IPS-11a (cell line): ENCODE data around the gene SH3GLB2.

Source experiments
- H3K4me3 ChIP-seq: one replicate; pipeline ENCODE4 v1.5.1; 2013; ENCODE audit warnings: low read depth, low read length, control low read depth

Gene SH3GLB2

DNA sequence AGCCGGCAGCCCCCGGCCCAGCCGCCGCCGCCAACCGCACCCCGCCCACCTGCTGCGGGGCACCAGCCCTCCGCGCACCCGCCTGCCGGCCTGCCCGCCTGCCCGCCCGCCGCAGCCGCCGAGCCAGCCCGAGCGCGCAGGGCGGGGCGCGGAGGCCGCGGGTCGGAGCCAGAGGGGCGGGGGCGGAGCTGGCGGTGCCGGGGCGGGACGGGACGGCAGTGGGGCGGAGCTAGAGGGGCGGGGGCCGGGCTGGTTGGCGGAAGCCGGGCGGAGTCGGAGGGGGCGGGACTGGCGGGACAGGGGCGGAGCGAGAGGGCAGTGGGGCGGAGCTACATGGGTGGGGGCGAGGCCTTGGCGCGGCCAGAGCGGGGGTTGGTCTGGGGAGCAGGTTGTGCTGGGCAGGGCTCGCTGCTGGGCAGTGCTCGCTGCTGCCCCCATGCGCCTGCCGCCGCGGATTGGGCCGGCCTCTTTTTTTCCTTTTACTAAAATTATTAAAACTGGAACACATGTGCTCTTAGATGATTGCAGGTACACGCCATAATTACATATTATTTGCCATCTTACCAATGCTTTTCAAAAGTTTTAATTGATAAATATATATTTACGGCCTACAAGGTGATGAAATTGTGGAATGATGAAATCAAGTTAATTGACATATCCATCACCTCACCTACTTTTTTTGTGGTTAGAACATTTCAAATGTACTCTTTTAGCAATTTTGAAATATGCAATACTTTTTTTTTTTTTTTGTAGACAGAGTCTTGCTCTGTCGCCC, at the start of gene SH3GLB2:
SH3GLB2 (minus strand) TSS at position 140 of the 775 bp plus-strand sequence. CDS start 177 bp downstream, outside the sequence.
- peak within 1 kb of the TSS; percentile 65 for H3K4me3 ChIP-seq

DNA sequence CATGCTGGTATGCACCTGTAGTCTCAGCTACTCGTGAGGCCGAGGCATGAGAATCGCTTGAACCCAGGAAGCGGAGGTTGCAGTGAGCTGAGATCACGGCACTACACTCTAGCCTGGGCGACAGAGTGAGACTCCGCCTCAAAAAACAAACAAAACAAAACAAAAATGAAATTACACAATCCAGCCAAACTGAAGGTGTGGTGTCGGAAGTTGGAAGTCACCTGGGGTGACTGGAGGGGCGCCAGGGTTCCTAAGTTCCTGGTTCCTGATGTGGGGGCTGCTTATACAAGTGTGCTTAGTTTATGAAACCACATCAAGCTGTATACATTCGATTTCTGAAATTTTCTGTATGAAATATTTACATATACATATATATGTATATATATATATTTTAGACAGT, 49.1 kb upstream of the SH3GLB2 start:
- H3K4me3 ChIP-seq = no peak overlapping the region

DNA sequence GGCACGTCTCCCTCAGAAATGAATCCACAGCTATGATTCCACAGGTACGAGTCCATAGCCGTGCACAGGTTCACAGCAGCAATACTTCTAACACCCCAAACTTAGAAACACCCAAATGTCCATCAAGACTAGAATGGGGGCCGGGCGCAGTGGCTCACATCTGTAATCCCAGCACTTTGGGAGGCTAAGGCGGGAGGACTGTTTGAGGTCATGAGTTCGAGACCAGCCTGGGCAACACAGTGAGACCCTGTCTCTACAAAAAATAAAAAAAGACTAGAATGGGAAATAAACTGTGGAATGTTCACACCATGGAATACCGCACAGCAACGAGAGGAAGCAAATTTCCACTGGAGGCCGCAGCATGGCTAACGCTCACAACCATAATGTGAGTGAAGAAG, 48.5 kb upstream of the SH3GLB2 start:
- no peak overlapping the region for H3K4me3 ChIP-seq

DNA sequence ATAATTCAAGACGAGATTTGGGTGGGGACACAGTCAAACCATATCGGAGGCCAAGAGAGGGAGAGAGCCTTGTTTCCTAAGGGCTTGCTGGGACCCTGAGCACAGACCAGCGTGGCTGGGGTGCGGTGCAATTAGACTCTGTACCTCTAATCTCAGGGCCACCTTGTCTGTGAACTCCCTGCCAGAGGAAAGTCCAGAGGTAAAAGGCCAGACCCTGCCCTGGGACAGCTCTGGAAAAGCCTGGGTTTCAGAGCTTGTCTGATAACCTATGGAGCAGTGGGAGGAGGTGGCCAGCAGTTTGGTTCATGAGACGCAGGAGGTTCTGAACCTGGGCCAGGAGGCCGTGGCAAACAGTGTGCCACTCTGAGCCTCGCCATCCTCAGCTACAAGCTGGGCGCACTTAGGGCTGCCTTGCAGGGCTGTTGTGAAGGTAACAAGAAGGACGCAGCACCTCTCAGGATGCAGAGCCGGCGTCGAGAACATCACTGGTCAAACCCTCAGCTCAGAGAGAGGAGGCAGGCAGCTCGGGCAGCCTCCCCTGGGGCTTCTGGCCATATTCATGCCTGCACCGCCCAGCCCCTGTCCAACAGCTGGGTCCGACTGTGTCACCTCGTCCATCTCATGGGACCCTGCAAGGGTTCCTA, 48.0 kb upstream of the SH3GLB2 start:
- H3K4me3 ChIP-seq = no peak overlapping the region

DNA sequence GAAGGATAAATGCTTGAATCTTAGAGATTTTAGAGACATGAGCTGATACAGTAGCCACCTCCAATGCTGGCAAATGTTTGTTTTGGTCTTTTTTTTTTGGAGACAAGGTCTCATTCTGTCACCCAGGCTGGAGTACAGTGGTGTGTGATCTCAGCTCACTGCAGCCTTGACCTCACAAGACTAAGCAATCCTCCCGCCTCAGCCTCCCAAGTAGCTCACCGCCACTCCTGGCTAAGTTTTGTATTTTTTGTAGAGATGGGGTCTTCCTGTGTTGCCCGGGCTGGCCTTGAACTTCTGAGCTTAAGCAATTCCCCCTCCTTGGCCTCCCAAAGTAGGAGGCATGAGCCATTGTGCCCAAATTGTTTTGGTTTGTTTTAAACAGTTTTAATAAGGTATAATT, 46.0 kb upstream of the SH3GLB2 start:
- no peak overlapping the region for H3K4me3 ChIP-seq

DNA sequence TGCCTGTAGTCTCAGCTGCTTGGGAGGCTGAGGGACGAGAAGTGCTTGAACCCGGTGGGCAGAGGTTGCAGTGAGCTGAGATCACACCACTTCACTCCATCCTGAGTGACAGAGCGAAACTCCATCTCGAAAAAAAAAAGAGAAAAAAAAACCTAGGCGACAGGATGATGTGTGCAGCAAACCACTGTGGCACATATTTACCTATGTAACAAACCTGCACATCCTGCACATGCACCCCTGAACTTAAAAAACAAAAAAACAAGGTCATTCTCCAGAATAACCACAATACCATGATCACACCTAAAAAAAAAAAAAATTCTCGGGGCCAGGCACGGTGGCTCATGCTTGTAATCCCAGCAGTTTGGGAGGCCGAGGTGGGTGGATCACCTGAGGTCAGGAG, 45.3 kb upstream of the SH3GLB2 start:
- H3K4me3 ChIP-seq = no peak overlapping the region

DNA sequence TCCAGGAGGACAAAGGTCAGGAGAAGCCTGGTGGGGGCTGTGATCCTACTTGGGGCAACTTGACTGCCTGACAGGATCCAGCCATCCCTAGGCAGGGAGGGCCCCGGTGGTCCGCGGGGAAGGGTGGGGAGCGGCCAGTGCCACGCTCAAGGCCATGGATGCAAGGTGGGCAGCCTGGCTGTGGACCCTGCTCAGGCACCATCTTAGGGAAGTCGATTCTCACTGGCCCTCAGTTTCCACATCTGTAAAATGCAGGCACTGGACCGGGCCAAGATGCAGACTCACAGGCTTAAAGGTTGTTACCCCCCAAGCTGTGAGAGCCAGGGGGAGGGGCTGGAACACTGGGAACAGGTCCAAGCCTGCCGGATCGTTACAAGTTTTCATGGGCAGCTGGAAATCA, 44.0 kb upstream of the SH3GLB2 start:
- H3K4me3 ChIP-seq = no peak overlapping the region

DNA sequence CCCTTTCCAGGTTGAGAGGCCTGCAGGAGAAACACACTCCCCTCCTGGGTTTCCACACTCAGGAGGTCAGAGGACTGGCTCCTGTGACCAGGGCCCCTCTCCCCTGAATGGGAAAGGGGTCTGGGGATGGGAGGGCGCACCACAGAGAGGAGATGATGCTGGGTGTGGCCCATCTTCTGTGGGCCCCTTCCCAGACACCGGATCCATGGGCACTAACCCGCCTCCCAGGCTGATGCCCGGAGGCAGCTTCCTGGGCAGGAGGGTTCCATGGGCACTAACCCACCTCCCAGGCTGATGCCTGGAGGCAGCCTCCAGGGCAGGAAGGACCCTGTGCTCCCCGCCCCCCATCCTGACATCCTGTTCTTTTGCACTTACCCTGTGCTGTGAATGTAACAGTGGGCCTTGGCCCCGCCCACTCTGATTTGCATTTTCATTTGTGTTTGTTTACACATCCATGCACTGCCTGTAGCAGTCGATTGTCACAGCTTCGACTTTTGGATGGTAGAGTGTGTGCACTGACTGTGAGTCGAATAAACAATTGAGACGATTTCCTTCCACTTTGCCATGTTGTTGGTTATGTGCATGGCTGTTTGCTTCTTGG, 43.5 kb upstream of the SH3GLB2 start:
- H3K4me3 ChIP-seq = no peak overlapping the region

DNA sequence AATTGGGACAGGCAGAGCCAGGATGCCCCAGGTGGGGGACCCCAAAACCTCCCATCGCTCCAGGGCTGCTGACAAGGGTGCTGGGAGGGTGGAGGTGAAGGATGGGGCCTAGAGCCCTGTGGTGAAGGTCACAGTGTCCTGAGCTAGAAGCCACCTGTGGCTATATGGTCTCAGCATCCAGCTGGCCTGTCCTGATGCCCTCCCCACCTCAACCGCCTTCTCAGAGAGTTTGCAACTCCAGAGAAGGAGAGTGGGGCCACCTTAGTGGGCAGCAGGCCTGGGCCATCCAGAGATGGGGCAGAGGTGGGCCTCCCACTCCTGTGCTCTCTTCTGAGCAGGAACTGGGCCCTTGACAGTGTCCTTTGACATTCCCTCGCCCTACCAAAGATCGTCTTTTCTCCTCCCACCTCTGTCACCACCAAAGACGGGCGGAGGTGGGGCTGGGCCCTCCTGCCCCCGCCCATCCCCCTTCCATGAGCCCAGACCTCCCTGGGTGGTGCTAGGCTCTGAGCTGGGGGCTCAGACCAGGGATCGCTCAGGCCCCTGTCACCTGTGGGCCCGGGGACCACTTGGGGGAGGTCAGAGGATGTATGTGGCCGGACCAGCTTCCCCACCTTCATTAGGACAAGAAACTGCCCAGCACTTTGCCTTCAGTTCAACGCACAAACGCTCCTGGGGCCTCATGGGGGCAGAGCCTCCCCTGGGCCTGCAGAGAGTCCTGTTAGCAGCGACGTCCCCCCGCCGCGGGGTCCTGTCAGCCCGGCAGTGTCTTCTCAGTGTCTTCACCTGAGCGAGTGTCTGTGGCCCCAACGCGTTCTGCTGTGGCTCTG, 42.8 kb upstream of the SH3GLB2 start:
- no peak overlapping the region for H3K4me3 ChIP-seq

DNA sequence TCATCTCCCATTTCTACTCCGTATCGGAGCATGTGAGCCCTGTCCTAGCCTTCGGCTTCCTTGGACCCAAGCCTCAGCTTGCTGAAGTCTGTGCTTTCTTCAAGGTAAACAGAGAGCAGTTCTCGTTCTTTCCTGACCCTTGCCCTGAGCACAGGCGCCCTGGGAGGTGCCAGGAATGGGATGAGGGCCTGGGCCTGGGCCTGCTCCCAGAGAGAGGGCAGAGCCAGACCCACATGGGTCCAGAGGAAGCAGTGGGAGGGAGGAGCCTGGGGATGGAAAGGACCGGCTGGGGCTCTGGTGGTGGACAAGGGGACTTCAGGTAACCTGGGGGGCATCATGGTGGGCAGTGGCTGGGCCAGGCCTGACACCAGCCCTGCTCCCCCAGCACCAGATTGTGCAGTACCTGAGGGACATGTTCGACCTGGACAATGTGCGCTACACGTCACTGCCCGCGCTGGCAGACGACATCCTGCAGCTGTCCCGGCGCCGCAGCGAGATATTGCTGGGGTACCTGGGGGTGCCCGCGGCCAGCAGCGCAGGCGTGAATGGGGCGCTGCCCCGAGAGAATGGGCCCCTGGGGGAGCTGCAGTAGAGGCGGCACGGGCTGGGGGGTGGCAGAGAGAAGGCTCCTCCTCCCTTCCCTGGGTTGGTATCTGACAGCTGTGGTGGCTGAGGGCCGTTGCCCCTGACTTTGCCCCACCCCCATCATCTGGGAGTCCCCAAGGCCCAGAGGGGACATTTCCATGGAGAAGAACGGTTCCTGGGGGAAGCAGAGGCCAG, 41.9 kb upstream of the SH3GLB2 start:
- H3K4me3 ChIP-seq = no peak overlapping the region

DNA sequence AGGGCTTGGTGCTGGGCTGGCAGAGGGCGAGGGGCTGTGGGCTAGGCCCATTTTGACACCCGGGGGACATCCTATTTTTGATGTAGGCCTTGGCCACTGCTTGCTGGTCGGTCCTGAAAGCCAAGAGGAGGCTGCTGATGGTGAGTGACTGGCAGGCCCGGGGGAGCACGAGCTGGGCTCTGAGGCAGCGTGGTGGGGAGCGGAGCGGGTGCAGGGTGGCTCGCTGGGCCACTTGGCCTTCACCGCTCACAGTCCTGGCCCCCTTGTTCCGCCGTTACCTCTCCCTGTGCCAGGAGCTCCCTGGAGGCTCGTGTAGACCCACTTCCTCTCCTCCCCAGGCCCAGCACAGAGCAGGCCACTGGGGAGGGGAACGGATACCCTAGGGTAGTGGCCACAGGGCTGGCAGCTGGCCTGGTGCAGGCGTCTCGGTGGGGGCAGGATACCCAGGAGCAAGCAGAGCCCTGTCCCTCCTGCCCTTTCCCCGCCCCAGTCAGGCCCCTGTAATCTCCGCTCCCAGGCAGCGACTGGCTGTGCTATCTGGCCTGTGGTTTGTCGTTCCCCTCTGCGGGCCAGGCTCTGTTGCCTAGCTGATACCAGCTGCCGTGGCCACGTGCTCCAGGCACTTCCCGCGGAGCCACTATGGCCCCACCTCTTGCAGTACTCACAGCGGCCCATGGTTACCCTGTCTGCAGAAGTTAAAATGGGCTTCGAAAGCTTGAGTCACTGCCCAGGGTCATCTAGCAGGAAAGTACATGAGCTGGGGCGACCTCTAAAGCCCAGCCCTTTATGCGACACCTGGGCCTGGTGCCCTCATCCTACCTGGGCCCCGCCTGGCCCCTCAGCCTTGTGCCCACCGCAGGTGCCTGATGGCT, 41.1 kb upstream of the SH3GLB2 start:
- H3K4me3 ChIP-seq = no peak overlapping the region

DNA sequence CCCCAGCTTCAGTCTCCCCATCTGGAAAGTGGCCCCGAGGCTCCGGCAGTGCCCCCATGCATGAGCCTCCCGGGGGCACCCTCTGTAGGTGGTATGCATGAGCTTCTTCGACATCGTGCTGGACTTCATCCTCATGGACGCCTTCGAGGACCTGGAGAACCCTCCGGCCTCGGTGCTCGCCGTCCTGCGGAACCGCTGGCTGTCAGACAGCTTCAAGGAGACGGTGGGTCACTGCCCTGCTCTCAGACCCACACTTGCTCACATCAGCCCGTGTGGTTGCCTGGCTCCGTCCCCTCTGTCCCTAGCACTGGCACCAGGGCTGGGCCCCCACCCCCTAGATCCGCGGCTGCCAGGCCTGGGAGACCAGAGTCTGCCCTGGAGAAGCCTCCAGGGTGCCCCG, 40.0 kb upstream of the SH3GLB2 start:
- H3K4me3 ChIP-seq = no peak overlapping the region

DNA sequence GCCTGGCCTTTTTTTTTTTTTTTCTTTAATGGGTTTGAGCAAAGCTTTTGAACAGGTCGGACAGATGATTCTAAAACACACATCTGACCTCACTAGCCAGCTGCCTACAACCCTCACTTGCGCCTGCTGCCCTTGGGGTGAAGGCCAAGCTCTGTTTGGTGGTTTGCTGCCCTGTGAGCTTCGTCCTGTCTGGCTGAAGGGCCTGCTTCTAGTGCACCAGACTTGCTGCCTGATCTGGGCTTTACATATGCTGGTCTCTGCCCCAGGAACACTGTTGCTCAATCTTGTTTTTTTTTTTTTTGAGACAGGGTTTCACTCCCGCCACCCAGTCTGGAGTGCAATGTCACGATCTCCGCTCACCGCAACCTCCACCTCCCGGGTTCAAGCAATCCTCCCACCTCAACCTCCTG, 36.4 kb upstream of the SH3GLB2 start:
- H3K4me3 ChIP-seq = no peak overlapping the region

DNA sequence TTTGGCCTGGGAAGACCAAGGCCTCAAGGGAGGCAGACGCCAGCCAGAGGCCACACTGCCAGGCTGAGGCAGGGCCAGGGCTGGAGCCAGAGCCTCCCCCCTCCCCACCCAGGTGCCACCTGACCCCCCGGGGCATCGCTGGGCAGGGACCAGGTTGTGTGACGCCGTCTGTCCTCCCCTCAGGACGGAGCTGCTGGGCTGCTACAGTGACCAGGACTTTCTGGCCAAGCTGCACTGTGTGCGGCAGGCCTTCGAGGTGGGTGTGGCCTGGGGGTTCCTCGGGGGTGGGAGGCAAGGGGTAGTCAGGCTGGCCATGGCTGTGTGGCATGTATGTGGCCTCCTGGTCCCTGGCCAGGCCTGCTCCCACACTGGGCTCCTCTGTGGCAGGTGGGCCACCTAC, 34.9 kb upstream of the SH3GLB2 start:
- no peak overlapping the region for H3K4me3 ChIP-seq

DNA sequence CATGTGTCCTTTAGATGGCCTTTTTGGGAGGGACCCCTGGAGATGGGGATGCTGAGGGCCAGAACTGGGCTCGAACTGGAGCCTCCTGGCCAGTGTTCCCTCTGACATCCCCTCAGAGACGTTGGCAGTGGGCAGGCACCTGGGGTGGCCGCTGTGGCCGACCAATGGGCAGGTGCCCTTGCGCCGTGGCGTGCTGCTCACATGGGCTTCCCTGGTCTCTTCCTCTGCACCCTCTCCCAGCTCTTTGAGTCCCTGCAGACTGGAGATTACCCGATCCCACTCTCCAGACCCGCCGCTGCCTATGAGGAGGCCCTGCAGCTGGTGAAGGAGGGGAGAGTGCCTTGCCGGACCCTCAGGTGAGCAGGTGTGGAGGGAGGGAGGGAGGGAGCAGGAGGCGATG, 32.9 kb upstream of the SH3GLB2 start:
- no peak overlapping the region for H3K4me3 ChIP-seq

DNA sequence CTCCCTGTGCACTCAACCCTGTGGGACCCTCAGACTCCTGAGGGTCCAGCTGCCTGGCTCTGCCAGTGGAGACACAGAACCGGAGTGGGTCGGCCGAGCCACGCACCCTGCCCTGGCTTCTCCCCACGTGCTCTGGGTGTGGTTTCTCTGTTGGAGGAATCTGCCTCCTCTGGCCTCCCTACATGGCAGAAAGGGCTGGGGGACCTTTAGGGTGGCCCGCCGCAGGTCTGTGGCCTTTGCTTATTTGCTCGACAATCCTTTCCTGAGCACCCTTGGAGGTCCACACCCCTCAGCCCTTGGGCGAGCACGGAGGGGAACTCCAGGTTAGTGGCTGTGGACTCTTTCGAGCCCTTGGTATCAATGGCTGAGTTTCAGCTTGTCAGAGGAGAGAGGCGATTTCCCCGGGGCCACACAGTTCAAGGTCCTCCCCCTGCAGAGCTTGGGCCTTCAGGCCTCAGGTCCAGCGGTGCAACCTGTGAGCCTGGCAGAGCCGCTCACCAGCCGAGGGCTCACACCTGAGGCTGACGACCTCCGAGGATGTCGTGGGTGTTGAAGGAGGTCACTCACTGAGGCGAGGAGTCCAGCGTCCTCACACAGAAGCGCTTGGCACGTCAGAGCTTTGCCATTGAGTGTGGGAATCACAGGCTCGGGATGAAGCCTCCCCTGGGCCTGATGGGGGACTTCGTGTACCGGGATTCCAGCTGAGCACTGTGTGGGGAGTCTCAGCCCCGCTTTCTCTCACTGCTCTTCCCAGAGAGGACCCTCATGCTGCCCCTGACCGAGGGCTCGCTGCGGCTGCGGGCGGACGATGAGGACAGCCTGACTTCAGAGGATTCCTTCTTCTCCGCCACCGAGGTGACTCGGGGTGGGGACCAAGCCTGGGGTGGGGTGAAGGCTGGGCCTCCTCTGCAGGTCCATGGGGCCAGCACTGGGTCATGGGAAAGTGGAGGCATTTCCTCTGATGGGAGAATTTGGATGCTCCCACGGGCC, 32.0 kb upstream of the SH3GLB2 start:
- no peak overlapping the region for H3K4me3 ChIP-seq

DNA sequence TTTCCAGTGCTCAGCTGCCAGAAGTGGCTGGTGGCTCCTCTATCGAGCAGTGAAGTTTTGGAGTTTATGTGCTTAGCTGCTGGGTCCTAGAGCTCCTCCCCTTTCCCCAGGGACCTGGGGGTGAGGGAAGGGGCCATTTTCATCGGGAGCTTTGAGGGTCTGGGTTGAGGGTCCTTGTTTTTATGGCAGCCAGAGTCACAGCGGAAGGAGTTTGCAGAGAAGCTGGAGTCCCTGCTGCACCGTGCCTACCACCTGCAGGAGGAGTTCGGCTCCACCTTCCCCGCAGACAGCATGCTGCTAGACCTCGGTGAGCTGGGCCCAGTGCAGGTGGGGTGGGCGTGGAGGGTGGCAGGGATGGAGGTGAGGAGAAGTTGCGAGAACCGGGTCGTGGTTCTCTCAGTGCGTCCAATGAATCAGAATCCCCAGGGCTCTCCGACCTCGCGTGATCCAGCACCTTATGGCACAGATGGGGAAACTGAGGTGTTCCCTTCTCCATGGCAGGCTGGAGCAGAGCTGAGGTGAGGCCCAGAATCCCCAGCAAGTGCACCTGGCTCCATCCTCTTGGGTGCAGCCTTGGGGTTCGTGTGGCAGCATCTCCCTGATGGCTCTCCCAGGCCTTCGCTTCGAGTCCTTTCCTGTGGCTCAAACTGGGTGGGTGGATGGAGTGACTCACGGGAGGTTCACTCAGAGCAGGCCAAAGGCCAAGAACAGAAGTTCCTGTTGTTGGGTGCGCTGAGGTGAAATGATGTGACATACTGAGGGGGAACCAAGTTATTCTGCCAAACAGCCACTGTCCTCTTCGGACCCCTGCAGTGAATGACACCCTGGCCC, 31.0 kb upstream of the SH3GLB2 start:
- no peak overlapping the region for H3K4me3 ChIP-seq
